HG03097 (cell line): ENCODE results near the gene LGALS1.
"Not testable (repeated sequence)": the region's sequence is repeated elsewhere in the genome, so short reads cannot be mapped to it uniquely, and the experiment has no call there.

Experiments
- ATAC-seq: cut with Tn5 transposase; IDR thresholded peaks from one replicate; pipeline ENCODE4 v1.9.1; 2021; ENCODE audit not compliant: unreplicated experiment, low FRiP score

Gene LGALS1

DNA sequence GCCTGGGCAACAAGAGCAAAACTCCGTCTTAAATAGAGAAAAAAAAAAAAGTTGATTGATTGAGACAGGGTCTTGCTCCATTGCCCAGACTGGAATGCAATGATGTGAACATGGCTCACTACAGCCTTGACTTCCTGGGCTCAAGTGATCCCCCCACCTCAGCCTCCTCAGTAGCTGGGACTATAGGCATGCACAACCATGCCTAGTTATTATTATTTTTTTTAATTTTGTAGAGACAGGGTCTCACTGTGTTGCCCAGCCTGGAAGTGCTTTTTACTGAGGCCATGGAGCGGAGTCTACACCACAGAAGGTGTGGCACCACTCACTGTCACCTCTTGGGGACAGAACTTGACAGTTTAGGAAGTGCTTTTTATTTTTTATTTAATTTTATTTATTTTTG is 39.2 kb downstream of the LGALS1 start:
- ATAC-seq, result no peak

DNA sequence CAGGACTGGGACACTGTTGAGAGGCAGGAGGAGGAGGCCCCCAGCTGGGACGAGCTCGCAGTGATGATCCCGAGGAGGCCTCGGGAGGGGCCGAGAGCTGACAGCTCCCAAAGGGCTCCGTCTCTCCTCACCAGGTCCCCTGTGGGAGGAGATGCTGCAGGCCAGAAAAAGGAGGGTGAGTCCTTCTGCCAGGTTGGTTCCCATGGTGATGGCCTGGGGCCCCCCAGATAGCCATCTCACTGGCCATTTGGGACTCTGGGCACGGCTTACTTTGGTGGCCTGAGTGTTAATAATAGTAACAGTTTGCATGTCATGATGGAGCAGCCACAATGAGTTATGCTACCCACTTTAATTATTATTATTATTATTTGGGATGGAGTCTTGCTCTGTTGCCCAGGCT is 40.3 kb downstream of the LGALS1 start:
- no peak for ATAC-seq

DNA sequence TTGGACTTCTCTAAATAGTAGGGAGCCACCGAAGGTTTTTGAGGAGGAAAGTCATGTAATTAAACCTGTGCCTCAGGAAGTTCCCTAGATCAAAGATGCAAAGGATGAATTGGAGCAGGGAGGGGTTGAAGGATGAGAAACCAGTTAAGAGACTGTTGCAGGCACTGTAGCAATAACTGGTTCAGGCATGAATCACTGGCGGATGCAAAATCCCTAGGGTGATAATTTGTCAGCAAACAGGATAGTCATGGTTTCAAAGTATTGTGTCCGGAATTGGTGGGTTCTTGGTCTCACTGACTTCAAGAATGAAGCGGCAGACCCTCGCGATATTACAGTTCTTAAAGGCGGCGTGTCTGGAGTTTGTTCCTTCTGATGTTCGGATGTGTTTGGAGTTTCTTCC is 41.3 kb downstream of the LGALS1 start:
- no peak for ATAC-seq

DNA sequence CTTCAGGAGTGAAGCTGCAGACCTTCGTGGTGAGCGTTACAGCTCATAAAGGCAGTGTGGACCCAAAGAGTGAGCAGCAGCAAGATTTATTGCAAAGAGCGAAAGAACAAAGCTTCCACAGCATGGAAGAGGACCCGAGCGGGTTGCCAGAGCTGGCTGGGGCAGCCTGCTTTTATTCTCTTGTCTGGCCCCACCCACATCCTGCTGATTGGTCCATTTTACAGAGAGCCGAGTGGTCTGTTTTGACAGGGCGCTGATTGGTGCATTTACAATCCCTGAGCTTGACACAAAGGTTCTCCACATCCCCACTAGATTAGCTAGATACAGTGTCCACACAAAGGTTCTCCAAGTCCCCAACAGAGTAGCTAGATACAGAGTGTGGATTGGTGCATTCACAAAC is 41.8 kb downstream of the LGALS1 start:
- not testable (repeated sequence) for ATAC-seq

DNA sequence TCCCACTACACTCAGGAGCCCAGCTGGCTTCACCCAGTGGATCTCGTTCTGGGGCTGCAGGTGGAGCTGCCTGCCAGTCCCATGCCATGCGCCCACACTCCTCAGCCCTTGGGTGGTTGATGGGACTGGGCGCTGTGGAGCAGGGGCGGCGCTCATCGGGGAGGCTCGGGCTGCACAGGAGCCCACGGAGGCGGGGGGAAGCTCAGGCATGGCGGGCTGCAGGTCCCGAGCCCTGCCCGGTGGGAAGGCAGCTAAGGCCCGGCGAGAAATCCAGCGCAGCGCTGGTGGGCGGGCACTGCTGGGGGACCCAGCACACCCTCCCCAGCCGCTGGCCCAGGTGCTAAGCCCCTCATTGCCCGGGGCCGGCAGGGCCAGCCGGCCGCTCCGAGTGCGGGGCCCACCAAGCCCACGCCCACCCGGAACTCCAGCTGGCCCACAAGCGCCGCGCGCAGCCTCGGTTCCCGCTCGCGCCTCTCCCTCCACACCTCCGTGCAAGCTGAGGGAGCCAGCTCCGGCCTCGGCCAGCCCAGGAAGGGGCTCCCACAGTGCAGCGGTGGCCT is 42.4 kb downstream of the LGALS1 start:
- ATAC-seq, result not testable (repeated sequence)

DNA sequence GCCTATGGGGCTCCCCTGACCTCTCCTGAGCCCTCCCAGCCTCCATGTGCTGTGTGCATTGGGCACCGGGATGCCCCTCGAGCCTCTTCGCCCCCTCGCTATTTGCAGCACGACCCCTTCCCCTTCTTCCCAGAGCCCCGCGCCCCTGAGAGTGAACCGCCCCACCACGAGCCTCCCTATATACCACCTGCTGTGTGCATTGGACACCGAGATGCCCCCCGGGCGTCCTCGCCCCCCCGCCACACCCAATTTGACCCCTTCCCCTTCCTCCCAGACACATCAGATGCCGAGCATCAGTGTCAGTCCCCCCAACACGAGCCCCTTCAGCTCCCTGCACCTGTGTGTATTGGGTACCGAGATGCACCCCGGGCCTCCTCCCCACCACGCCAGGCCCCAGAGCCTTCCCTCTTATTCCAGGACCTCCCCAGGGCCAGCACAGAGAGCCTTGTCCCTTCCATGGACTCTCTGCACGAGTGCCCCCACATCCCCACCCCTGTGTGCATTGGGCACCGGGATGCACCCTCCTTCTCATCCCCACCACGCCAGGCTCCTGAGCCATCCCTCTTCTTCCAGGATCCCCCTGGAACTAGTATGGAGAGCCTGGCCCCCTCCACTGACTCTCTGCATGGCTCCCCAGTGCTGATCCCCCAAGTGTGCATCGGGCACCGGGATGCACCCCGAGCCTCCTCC is 50.3 kb downstream of the LGALS1 start:
- ATAC-seq, result no peak

DNA sequence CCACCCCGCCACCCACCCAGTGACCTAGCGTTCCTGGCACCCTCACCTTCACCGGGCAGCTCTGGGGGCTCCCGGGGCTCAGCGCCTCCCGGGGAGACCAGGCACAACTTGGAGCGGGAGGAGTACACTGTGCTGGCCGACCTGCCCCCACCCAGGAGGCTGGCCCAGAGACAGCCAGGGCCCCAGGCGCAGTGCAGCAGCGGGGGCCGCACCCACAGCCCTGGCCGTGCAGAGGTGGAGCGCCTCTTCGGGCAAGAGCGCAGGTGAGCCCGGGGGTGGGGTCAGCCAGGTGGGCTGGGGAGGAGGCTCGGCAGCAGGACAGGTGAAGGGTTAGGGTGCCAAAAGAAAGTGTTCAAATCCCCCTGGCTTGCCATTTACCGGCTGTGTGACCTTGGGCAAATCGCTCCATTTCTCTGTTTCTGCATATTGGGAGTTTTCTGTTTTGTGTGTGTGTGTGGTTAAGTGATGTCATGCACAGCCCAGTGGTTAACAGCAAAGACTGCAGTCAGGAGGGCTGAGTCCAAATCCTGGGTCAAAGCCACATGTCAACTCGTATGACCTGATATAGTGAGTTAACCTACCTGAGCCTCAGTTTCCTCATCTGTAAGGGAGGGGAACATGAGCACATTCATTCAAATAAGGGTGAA is 50.9 kb downstream of the LGALS1 start:
- ATAC-seq, result no peak

DNA sequence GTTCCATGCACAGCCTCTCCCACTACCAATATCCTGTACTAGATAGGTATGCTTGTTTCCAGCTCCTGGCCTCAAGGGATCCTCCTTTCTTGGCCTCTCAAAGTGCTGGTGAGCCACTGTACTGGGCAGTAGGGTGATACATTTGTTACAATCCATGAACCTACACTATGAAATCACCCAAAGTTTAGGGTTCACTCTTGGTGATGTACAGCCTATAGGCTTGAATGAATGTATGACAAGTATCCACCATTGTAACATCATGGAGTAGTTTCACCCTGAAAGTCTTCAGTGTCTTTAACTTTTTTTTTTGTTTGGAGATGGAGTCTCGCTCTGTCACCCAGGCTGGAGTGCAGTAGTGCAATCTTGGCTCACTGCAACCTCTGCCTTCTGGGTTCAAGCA is 53.2 kb downstream of the LGALS1 start:
- no peak for ATAC-seq
